Upper lobe of left lung (tissue), 4 donors: Measurements from ENCODE around the gene DPP6.

Source experiments
- CTCF ChIP-seq, 6 experiments: fragments of 450-650 bp in 4 of 6; fragments of 200-600 bp in 2 of 6; sonication (generic) in 2 of 6; IDR thresholded peaks; one replicate each; pipeline ENCODE4 v1.5.1; 2016 to 2019; ENCODE audit warnings: antibody characterized with exemption in 6 of 6
- POLR2A ChIP-seq, 4 donors: fragments of 450-650 bp; IDR thresholded peaks; one replicate each; pipeline ENCODE4 v1.5.1; 2016 to 2017; ENCODE audit warnings: antibody characterized with exemption in 4 of 4, mild to moderate bottlenecking in 2 of 4
- POLR2AphosphoS5 ChIP-seq, 2 donors: sonication (generic); formaldehyde crosslinking; IDR thresholded peaks; one replicate each; pipeline ENCODE4 v1.5.1; 2017; ENCODE audit warnings: antibody characterized with exemption in 2 of 2

GRCh38 chr7:154640266-154640865, 588.2 kb downstream of the DPP6 start:
- TF ChIP-seq CTCF (IDR thresholded peaks at IDR 0.05), result no peak
- no peak for TF ChIP-seq POLR2AphosphoS5 (IDR thresholded peaks at IDR 0.05)
- no peak for TF ChIP-seq POLR2A (IDR thresholded peaks at IDR 0.05)
